Measurements from ENCODE around the gene CYP24A1.
"Not testable (repeated sequence)": the region's sequence is repeated elsewhere in the genome, so short reads cannot be mapped to it uniquely, and the experiment has no call there.

CYP24A1 gene

DNA sequence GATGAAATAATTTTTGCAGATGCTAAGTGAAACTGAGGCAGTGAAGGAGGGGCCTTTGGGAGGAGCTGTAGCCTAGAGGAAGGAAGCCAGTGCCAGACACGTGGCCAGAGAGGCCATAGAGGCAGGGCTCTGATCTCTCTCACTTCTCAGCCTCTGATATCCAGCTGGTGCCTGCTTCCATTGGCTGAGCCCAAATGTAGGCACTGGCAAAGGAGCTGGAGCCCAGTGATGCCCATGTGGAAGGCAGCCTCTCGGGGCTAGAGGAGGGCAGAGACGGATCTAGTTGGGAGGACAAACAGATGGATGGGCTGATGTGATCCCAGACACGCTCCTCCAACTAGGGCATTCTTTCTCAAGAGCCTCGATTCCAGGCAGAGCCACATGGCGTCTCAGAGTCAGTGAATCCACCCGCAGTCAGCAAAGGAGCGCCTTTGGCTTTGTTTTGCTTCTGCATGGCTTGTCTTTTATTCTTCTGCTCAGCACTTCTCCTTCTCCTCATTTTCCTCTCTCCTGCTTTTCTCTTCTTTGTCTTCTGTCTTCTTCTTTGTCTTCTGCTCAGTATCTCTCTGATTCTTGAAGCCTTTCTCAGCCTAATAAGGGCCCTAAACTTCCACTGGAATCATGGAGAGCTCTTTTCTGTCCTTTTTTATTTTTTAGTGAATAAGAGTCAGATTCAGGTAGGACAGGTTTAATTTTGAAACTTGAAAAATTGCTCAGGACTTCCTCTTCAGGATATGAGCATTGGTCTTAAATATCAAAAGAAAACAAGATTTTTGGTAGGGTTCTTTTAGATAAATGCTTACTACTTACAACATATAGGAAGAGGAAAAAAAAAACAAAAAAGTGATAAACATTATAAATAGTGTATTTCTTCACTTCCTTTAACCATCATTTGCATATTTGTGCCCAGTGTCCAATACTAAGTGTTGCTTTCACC lies 41.8 kb downstream of the CYP24A1 start:
- TF ChIP-seq, protein P1, sequence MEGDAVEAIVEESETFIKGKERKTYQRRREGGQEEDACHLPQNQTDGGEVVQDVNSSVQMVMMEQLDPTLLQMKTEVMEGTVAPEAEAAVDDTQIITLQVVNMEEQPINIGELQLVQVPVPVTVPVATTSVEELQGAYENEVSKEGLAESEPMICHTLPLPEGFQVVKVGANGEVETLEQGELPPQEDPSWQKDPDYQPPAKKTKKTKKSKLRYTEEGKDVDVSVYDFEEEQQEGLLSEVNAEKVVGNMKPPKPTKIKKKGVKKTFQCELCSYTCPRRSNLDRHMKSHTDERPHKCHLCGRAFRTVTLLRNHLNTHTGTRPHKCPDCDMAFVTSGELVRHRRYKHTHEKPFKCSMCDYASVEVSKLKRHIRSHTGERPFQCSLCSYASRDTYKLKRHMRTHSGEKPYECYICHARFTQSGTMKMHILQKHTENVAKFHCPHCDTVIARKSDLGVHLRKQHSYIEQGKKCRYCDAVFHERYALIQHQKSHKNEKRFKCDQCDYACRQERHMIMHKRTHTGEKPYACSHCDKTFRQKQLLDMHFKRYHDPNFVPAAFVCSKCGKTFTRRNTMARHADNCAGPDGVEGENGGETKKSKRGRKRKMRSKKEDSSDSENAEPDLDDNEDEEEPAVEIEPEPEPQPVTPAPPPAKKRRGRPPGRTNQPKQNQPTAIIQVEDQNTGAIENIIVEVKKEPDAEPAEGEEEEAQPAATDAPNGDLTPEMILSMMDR (IDR thresholded peaks at IDR 0.05; ENCODE audit: insufficient read depth, low read depth, low read length, missing control alignments): no peak
- H3K4me3 ChIP-seq (ENCODE audit: low read depth, low read length): no peak overlapping the region
- DNase-seq (ENCODE audit: low read depth): no peak

DNA sequence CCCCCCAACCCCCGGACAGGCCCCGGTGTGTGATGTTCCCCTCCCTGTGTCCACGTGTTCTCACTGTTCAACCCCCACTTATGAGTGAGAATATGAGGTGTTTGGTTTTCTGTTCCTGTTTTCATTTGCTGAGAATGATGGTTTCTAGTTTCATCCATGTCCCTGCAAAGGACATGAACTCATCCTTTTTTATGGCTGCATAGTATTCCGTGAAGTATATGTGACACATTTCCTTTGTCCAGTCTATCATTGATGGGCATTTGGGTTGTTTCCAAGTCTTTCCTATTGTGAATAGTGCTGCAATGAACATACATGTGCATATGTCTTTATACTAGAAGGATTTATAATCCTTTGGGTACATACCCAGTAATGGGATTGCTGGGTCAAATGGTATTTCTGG lies 42.7 kb downstream of the CYP24A1 start:
- not testable (repeated sequence) for H3K4me3 ChIP-seq (ENCODE audit: low read depth, low read length); DNase-seq (ENCODE audit: low read depth)

DNA sequence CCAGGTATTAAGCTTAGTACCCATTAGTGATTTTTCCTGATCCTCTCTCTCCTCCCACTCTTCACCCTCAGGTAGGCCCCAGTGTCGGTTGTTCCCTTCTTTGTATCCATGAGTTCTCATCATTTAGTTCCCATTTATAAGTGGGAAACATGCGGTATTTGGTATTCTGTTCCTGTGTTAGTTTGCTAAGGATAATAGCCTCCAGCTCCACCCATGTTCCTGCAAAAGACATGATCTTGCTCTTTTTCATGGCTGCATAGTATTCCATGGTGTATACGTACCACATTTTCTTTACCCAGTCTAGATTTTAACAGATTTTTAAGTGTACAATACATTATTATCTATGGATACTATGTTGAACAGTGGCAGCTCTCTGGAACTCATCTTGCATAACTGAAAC lies 44.4 kb downstream of the CYP24A1 start:
- no peak for DNase-seq (ENCODE audit: low read depth)
- TF ChIP-seq, protein P1 (IDR thresholded peaks at IDR 0.05; ENCODE audit: insufficient read depth, low read depth, low read length, missing control alignments): no peak
- H3K4me3 ChIP-seq (ENCODE audit: low read depth, low read length): no peak overlapping the region

DNA sequence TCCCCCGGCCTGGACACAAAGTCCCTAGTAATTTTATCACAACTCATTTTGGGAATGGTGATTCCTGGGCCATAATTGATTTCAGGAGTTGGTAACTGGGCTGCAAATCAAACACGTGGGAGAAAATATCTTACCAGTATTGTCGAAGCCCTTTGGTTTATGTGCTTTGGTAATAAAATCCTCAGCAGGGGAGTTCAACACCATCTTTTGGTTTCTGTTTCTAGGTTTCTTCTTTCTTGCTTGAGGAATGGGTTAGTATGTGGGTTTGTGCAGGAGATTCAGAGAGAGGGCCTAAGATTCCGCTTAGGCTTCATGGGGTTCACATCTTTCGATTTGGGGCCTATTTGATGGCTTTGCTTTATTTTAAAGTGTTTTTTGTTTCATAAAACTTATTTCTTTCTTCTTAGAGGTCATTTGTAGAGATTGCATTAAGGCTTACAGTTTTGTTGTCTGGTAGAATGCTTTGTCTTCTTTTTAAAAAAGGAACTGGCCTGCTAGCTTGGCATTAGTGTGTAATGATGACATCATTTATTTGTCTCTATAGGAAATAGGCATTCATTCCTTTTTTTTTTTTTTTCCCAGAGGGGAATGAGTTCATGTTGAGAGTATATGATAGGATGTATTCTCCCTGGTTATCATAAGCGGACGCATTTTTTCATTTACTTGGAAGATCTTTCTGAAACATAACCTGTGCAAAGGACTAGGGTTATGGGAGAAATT lies 45.8 kb downstream of the CYP24A1 start:
- no peak for DNase-seq (ENCODE audit: low read depth)
- TF ChIP-seq, protein P1 (IDR thresholded peaks at IDR 0.05; ENCODE audit: insufficient read depth, low read depth, low read length, missing control alignments): no peak
- H3K4me3 ChIP-seq (ENCODE audit: low read depth, low read length): no peak overlapping the region

DNA sequence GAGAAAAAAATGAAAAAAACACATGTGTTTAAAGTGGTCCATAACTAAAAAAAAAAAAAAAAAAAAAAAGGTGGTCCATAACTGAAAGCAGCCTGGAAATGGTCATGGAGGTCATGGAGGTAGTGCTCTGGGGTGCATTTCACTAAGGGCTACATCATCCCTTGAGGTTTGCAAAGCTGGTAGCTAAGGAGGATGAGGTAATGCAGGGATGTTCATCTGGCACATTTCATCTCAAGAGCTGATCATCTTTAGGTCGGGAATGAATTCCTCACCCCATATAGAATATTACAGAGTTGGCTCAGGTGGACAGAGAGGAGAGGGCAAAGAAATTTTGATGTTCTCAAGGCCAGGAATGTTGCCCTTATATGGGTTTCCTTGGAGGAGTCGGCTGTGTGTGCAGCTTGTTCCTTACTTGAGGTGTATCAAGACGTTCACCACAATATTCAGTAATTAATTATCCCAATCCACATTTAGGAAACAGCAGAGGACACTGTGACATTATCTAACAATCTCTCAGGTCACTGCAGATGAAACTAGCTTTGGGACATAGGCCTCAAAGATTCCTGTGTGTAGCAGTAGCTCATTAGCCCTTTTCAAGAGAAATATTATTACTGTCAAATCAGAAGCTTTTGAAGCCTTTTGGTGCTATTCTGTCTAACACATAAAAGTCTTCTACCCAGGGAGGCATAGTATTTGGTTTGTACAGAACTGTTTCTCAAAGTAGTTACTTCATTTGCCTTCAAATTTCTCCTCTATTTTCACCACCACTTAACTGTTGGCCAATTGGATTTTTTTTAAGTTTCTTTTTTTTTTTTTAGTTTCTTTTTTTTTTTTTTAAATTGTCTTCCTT lies 46.8 kb downstream of the CYP24A1 start:
- H3K4me3 ChIP-seq (ENCODE audit: low read depth, low read length): no peak overlapping the region
- TF ChIP-seq, protein P1 (IDR thresholded peaks at IDR 0.05; ENCODE audit: insufficient read depth, low read depth, low read length, missing control alignments): no peak
- no peak for DNase-seq (ENCODE audit: low read depth)

DNA sequence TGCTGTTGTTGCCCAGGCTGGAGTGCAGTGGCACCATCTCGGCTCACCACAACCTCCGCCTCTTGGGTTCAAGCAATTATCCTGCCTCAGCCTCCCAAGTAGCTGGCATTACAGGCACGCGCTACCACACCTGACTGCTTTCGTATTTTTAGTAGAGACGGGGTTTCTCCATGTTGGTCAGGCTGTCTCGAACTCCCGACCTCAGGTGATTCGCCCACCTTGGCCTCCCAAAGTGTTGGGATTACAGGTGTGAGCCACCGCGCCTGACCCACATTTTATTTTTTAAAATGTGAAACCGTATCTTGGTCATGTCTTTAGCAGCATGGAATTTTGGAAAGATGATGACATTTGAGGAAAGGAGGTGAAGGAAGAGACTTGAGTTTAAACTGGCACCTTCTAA lies 47.5 kb downstream of the CYP24A1 start:
- not testable (repeated sequence) for H3K4me3 ChIP-seq (ENCODE audit: low read depth, low read length); DNase-seq (ENCODE audit: low read depth)

DNA sequence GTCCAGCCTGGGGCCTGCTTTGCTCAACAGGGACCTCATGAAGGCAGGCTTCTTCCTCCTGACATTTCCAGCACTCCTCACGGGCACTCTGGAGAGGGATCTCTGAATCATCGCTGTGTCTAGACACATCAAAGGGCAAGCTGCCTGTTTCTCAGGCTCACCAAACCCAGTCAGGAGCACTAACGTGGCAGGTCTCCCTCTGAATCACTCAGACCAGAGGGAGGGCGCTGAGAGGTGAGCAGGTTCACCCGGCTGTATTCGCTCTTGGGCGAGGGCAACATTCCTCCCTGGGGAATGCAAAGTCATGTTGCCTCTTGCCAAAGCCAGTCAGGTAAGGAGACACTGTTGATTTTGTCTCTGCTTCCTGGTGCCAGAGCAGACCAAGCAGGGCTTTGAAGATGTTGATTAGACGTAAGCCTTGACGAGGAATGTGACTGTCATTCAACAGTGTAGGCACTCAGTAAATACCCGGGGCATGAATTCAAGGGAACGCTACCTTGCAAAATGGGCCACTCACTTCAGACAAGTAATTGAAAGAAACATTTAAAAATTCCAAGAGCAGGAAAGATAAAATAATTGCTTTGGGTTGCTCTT lies 50.1 kb downstream of the CYP24A1 start:
- no peak overlapping the region for H3K4me3 ChIP-seq (ENCODE audit: low read depth, low read length)
- no peak for DNase-seq (ENCODE audit: low read depth)
- TF ChIP-seq, protein P1 (IDR thresholded peaks at IDR 0.05; ENCODE audit: insufficient read depth, low read depth, low read length, missing control alignments): no peak
